Upper lobe of left lung (tissue), 4 donors: ENCODE results near the gene UCHL5.

Experiments
- CTCF ChIP-seq, 6 experiments: fragments of 450-650 bp in 4 of 6; fragments of 200-600 bp in 2 of 6; sonication (generic) in 2 of 6; IDR thresholded peaks; one replicate each; pipeline ENCODE4 v1.5.1; 2016 to 2019; ENCODE audit warnings: antibody characterized with exemption in 6 of 6
- POLR2A ChIP-seq, 4 donors: fragments of 450-650 bp; IDR thresholded peaks; one replicate each; pipeline ENCODE4 v1.5.1; 2016 to 2017; ENCODE audit warnings: antibody characterized with exemption in 4 of 4, mild to moderate bottlenecking in 2 of 4
- POLR2AphosphoS5 ChIP-seq, 2 donors: sonication (generic); formaldehyde crosslinking; IDR thresholded peaks; one replicate each; pipeline ENCODE4 v1.5.1; 2017; ENCODE audit warnings: antibody characterized with exemption in 2 of 2

DNA sequence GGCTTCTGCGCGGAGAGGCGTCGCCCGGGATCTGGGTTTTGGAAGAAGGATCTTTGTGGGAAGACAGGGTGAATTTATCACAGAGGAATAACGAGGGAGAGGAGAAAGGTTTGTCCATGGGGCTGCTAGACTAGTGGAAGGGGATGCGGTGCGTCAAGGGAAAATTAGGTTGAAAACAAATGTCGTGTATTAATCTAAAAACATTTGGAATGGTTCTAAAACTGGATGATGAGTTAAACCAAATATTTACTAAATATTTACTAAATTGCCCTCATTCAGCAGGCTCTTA is 899 bp upstream of the UCHL5 start:
- TF ChIP-seq CTCF (IDR thresholded peaks at IDR 0.05) = no peak
- TF ChIP-seq POLR2AphosphoS5 (IDR thresholded peaks at IDR 0.05) = no peak
- TF ChIP-seq POLR2A (IDR thresholded peaks at IDR 0.05) = no peak
